GM21360 (cell line): ENCODE measurements around the gene GADD45G.

Source experiments
- ATAC-seq: cut with Tn5 transposase; IDR thresholded peaks from one replicate; pipeline ENCODE4 v1.9.1; 2021; ENCODE audit warnings: mild to moderate bottlenecking, moderate library complexity; ENCODE audit not compliant: unreplicated experiment

GADD45G gene

GRCh38 chr9:89629081-89629976, 24.5 kb downstream of the GADD45G start:
- no peak for ATAC-seq

GRCh38 chr9:89630508-89630907, 25.7 kb downstream of the GADD45G start:
- no peak for ATAC-seq

- no peak for ATAC-seq
These were observed 26.6 kb downstream of the GADD45G start for GRCh38 chr9:89631384-89631783.

DNA sequence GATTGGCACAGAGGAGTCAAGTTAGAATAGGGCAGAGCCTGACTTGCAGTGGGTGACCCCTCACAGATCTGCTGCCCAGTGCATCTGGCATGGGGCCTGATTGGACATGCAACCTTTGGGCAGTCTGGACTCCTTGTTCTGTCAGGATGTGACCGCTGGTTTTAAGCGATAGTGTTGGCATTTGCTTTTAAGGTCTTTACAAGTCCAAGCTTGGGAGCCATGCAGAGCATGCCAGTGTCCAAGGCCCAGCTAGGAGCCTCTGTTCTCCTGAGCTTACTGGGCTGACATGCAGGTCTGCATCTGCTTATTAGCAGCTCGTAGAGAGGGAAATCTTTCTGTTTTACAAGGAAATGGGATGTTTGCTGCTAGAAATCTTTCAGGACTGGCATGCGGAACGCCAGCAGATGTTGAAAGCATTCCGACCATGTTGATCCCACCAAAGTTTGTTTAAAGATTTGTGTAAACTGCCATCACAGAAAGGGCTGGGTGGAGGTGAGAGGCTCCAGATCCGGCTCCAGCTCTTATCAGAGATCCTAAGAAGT, 27.5 kb downstream of the GADD45G start:
- ATAC-seq = no peak

GRCh38 chr9:89632736-89633135, 27.9 kb downstream of the GADD45G start:
- ATAC-seq = no peak

DNA sequence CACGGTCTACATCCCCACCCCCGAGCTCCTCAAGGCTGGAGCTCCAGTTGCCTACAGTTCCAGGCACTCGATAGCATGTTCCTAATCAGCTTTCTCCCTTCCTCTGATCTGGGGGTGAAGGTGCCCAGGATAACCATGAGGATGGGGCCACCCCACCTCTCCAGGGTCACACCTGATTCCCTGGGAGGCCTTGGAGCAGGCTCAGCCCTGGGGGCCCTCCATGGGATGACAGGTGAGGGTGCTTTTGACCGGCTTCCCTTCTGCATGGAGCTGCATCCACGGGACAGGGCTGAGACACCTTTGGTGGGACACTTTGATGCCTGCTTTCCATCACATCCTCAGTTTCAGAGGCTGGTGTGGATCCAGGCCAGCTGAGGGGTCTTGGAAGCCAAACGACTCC, 28.6 kb downstream of the GADD45G start:
- ATAC-seq = no peak

DNA sequence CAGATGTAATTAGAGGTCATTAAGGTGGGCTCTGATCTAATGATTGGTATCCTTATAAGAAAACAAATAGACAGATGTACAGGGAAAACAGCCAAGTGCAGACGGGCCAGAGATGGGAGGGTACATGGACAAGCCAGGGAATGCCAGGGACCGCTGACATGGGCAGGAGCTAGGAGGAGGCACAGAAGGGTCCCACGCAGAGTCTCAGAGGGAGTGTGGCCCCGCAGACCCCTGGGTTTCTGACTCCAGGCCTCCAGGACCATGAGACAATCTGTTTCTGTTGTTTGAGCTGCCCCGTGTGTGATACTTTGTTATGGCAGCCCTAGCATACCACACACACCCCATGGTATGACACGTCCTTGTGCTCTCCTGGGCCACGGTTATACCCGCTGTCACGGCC, 29.1 kb downstream of the GADD45G start:
- no peak for ATAC-seq

DNA sequence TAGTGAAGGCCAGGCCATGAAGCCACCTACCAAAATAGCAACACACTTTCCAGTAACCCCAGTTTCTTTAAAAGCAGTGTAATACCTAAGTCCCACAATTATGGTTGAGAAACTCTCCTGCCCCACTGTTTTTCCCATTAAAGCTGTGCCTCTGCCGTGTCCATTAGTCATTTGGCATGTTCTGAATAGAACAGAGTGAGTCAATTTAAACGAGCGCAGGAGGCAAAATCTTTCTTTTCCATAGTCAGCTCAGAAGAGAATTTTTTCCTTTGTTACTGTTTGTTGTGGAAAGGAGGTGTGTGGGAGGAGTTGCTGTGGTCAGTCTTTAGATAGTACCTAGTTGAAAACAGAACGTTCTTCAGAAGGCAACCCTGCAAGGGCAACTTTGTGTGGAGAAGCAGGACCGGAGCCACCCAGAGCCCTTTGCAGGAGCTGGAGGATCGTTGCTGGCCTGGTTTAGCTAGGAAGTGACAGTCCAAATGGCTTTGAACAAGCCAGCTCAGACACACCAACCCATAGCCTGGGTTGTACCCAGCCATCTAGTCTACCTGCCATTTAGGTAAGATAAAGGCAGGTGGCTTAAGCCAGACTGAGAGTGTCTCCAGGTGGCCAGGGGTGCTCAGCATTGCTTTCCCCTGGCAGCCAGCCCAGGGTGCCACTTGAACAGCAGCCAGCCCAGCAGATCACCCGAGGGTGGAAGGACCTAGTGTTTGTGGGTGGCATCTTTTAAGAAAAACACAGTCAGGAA, 30.4 kb downstream of the GADD45G start:
- ATAC-seq = no peak

DNA sequence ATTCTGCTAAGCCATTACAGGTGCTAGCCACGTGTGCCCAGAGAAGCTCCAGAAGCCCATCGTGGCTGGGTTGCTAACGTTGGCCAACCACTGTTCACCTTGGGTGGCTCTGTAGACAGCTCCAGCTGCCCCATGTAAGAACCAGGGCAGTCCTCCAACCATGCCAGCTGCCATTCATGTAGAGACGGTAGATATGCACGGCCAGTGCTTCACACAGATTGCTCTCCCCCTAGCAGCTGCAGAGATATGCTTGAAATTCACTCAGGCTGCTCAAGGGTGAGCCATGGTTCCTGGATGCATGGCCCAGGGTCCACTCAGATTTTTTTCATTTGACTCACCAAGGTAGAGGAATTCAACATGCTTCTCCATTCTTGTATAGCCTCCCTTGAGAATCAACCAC, 31.0 kb downstream of the GADD45G start:
- no peak for ATAC-seq

DNA sequence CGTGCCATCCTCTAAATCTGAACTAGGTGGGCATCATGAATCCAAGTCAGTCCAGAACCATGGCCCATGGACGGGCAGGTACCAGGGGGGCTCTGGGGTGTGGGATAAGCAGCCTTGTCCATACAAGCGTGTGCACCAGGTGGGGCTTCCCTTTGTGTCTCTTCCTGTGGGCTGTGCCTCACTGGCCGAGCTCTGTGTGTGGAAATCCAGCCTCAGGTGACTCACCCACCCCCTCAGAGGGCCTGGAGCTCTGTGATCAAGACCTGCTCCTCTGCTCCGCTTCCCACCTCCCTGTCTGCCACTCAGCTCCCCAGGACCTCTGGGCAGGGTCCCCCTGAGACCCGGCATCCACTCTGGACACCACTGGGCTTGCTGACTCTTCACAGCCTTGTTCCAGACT, 33.0 kb downstream of the GADD45G start:
- no peak for ATAC-seq

DNA sequence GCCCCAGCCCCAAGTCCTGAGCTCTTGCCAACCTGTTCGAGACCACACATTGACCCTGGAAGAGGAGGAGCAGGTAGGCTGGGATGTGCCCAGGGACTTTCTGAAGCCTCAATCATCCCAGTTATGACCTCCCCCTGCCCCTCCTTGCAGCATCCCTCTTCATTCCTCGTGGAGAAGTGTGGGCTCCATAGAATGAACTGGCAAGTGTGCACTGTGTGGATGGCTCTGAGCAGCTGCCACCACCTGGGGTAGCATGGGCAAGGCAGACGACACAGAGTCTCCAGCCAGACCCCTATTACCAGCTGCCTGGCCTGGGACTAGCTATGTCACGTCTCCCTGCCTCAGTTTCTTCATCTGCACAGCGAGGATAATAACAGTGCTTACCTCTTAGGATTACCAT, 33.5 kb downstream of the GADD45G start:
- ATAC-seq = no peak

GRCh38 chr9:89638893-89639292, 34.1 kb downstream of the GADD45G start:
- ATAC-seq = no peak

DNA sequence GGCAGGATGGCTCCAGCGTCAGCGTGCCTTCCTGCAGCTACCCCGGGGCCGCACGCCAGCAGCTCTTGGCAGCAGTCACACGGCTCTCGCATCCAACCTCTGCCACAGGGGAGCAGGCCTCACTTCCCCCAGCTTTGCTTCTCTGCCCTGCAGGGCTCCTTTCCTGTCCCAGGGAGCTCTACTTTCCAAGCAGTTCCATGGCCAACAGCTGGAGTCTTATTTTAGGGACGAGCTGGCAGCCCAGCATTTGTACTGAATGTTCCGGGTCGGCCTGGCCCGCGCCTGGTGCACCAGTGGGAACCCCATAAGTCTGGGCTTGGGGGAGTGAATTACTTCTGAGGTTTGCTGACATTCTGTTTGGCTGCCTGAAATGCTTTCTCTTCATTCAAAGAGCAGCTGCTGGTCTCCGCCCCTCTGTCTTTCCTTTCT, 34.6 kb downstream of the GADD45G start:
- no peak for ATAC-seq

DNA sequence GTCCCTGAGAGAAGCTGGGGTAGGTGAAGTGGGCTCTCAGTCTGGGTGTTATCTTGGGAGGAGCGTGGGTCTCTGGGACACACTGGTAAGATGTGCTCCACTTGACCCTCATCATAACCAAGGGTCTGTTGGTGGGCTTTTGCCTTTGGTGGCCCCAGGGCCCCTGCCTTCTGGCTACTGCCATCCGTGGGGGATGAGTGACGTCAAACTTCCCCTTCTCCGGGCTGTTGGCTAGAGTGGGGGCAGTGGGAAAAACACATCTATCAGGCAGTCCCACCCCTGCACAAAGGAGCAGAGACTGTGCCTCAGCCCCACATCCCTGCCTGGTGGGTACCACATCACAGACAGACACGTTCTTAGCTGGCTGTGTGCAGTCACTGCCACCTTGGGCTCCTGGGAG, 35.1 kb downstream of the GADD45G start:
- no peak for ATAC-seq

DNA sequence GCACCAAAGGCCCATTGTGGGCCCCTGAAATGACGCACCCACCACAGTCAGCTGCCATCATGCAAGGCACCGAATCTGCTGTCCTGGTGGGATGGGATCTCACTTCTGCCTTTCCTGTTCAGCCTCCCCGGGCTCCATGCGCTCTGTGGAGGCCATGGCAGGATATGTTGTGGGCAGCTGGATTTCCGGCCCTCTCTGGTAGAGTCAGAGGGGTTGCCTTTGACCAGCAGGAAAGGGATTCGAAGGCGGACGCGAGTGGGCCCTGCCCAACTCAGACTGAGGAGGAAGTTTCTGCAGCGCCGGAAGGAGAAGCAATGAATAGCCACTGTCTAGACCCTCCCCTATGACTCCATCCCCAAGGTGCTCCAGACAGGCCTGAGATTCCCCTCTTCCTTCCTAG, 35.5 kb downstream of the GADD45G start:
- ATAC-seq = no peak

DNA sequence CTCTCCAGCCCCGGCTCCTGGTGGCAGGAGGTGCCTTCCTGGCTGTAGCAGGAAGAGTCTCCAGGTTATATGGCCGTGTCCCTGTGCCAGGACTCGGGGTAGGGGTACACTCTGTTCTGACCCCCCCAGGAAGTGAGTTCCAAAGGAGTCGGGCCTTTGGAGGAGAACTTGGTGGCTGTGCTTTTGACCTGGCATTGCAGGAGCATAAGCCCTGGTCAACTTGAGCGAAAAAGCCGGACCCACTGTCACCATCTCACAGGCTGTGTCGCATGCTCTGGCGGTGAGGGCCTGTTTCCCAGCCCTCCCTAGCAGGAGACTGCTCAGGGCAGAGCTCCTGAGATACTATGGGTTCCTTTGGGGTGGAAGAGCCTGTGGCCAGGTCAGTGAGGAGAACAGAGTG, 36.0 kb downstream of the GADD45G start:
- ATAC-seq = no peak

- no peak for ATAC-seq
These were observed 37.2 kb downstream of the GADD45G start for GRCh38 chr9:89641980-89642379.

DNA sequence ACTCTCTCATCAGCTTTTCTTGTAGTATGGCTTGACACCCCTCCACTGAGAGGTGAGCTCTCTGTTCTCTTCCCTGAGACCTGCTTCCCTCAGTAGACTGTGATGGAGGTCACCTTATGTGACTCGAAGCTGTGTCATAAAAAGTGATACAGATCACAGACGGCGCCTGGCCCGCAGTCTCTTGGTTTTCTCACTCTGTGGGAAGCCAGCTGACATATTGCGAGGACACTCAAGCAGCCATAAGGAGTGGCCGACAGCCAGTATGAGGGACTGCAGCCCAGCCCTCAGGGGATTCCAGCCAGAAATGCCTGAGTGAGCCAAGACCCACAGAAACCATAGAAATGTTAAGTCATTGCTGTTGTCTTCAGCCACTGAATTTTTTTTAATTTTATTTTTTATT, 38.0 kb downstream of the GADD45G start:
- no peak for ATAC-seq

- ATAC-seq = no peak
These were observed 41.6 kb downstream of the GADD45G start for GRCh38 chr9:89646189-89646939.

DNA sequence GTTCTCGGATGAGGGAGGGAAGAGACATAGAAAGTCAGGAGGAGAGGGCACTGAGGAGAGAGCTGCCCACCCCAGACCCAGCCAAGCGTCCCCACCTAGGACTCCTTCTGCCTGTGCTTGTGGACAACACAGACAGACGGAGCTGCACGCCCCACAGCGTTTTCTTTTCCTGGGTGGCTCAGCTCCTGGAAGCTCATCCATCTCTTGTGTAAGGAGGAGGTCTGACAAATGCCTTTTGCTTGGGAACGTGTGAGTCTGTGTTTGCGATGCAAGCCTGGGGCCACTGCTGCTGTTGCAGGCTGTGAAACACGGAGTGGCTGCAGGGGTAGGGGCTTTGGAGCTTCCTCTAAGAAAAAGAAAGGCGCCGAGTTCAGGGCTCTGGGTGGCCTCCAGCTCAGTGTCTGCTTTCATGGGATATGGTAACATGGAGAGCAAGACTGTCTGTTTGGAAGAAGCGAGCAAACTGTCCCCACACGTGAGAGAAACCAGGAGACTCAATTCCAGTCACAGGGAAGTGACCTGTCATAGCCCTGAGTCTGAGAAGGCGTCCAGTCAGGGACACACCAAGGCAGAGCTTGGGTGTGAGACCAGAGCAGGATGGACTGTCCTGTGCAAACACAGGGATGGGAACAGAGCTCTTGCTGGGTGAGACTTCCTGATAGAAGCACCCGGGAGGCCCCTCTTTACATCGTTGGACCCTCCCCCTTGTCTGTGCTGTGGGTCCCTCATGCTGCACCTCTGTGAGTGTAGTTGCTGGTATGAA, 42.7 kb downstream of the GADD45G start:
- no peak for ATAC-seq
